HepG2 (cell line): ENCODE measurements around the gene CELF4. TPM values are rescaled to one million over a fixed set of nuclear protein-coding genes. Genes with fewer than 3 reads are reported as not detected.

ENCODE experiments used
- FOXK1 ChIP-seq: sonication (generic); formaldehyde crosslinking; IDR thresholded peaks from 2 replicates; pipeline ENCODE4 v1.4.0; 2020; ENCODE audit warnings: low read depth, missing genetic modification reagents, borderline replicate concordance
- NBN ChIP-seq: fragments of 450-650 bp; conservative IDR thresholded peaks from 2 replicates; pipeline ENCODE4 v1.6.1; 2017
- RORA ChIP-seq: sonication (generic); formaldehyde crosslinking; IDR thresholded peaks from 2 replicates; pipeline ENCODE4 v1.5.0; 2020; ENCODE audit warnings: mild to moderate bottlenecking, missing genetic modification reagents, moderate library complexity
- ZFP62 ChIP-seq: sonication (generic); formaldehyde crosslinking; IDR thresholded peaks from 2 replicates; pipeline ENCODE4 v1.4.0; 2020; ENCODE audit warnings: missing genetic modification reagents
- polyA plus RNA-seq, 8 experiments: library from polyadenylated mRNA; depleted of rRNA in 3 of 8; stranded (reverse) in 7 of 8; unstranded in 1 of 8; fragments of >200 nt; fragmentation: Illumina TruSeq in 4 of 8; extraction: Trizol in 4 of 8; gene quantifications; 2 replicates each; pipeline versions ENCODE4 v1.2.1 to v1.2.3, GENCODE V29; 2011 to 2016; ENCODE audit warnings: low read depth in 4 of 8, missing spikeins in 1 of 8, mixed read lengths in 1 of 8; ENCODE audit not compliant: insufficient read depth in 1 of 8
- total RNA-seq, 5 experiments: library from RNA; depleted of rRNA; stranded (reverse); fragments of >200 nt; fragmentation: Illumina TruSeq; extraction: Trizol; gene quantifications; 2 replicates each; pipeline ENCODE4 v1.2.3, GENCODE V29; 2016; ENCODE audit warnings: low read depth in 1 of 5
- TF ChIP-seq, protein P1 (sequence below), 2 experiments: sonication (generic) in 1 of 2; formaldehyde crosslinking in 1 of 2; IDR thresholded peaks; 2 replicates each; pipeline versions ENCODE4 v1.6.1 to v1.9.0; 2014 to 2022; ENCODE audit warnings: antibody characterized with exemption in 1 of 2, borderline replicate concordance in 1 of 2, inconsistent platforms in 1 of 2, low read depth in 1 of 2, missing genetic modification reagents in 1 of 2

CELF4 gene
- total and polyA plus RNA-seq, 2 of the 13 experiments (the other 11 are each of a cell fraction or from before 2014, with no cell fraction given): not detected

GRCh38 chr18:37483984-37484819 is 81.4 kb downstream of the CELF4 start (continued):
- TF ChIP-seq, protein P1, sequence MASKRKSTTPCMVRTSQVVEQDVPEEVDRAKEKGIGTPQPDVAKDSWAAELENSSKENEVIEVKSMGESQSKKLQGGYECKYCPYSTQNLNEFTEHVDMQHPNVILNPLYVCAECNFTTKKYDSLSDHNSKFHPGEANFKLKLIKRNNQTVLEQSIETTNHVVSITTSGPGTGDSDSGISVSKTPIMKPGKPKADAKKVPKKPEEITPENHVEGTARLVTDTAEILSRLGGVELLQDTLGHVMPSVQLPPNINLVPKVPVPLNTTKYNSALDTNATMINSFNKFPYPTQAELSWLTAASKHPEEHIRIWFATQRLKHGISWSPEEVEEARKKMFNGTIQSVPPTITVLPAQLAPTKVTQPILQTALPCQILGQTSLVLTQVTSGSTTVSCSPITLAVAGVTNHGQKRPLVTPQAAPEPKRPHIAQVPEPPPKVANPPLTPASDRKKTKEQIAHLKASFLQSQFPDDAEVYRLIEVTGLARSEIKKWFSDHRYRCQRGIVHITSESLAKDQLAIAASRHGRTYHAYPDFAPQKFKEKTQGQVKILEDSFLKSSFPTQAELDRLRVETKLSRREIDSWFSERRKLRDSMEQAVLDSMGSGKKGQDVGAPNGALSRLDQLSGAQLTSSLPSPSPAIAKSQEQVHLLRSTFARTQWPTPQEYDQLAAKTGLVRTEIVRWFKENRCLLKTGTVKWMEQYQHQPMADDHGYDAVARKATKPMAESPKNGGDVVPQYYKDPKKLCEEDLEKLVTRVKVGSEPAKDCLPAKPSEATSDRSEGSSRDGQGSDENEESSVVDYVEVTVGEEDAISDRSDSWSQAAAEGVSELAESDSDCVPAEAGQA (IDR thresholded peaks at IDR 0.05; ENCODE audit: low read depth): no peak
- TF ChIP-seq, protein P1 (CRISPR knock-in tag; IDR thresholded peaks at IDR 0.05; ENCODE audit: borderline replicate concordance): no peak
- no peak for TF ChIP-seq RORA (CRISPR knock-in tag)
- no peak for TF ChIP-seq ZFP62 (CRISPR knock-in tag)
- TF ChIP-seq NBN: no peak
- TF ChIP-seq FOXK1 (CRISPR knock-in tag): no peak
